ENCODE measurements around the gene ENOSF1.

- TF ChIP-seq CTCF (IDR thresholded peaks at IDR 0.05; ENCODE audit: low read depth, low read length, poor library complexity, severe bottlenecking), result no peak
- TF ChIP-seq EZH2phosphoT487 (IDR thresholded peaks at IDR 0.05; ENCODE audit: borderline replicate concordance, low read length), result no peak
Measured at GRCh38 chr18:654601-655000, 57.8 kb downstream of the ENOSF1 start.

All from DOHH2 (cell line).